WI38 (cell line): ENCODE measurements around the gene TPP1.

Experiments
- H3K4me3 ChIP-seq: 2 replicates; pipeline ENCODE4 v1.5.1; 2011; ENCODE audit warnings: low read depth, mild to moderate bottlenecking, control low read depth, low read length
- CTCF ChIP-seq: IDR thresholded peaks from 2 replicates; pipeline ENCODE4 v1.5.1; 2012; ENCODE audit warnings: low read depth, mild to moderate bottlenecking, control low read depth, low read length

TPP1 gene

GRCh38 chr11:6638429-6638828, 19.2 kb upstream of the TPP1 start:
- no peak for TF ChIP-seq CTCF

DNA sequence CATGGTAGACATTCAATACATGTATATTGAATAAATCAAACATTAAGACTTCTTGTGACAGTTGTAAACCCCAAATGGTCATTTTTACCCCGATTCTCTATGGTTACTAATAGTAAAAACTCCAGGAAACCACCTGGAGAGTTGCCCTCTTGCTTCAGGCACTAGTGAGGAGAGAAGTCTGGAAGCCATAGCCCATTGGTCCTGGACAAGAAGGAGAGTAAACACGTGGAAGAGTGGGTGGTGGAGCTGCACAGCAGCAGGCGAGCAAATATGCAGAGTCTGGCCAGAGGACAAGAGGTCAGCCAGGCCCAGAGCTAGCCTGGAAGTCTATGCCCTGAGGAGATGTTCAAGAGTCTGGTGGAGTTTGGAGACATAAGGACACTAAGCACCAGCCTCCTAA, 18.6 kb upstream of the TPP1 start:
- no peak for TF ChIP-seq CTCF

More at GRCh38 chr11:6638429-6638828, 19.2 kb upstream of the TPP1 start:
- H3K4me3 ChIP-seq = no peak overlapping the region

GRCh38 chr11:6636480-6636879, 17.3 kb upstream of the TPP1 start:
- no peak overlapping the region for H3K4me3 ChIP-seq
- TF ChIP-seq CTCF = no peak

More for the DNA sequence above, 18.6 kb upstream of the TPP1 start:
- H3K4me3 ChIP-seq = no peak overlapping the region

- no peak for TF ChIP-seq CTCF
Measured at GRCh38 chr11:6635082-6635932, 16.1 kb upstream of the TPP1 start.

DNA sequence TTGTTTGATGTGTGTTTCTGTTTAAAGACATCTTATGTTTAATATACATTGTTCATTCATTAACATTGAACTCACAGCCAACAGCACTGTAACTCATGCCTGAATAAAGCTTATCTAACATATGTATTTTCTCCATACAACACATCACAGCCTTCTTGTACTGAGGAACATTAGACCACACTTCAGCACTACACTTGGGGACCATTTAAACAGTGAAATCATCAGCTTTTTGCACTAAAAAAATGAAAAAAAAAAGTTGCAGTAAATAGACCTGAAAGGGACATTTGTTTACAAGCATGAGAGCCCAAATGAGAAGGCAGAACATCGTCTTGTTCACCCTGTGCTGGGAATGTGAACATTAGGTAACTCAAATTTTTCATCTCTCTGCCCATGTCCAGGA, 15.3 kb upstream of the TPP1 start:
- no peak for TF ChIP-seq CTCF
- H3K4me3 ChIP-seq = no peak overlapping the region

More at GRCh38 chr11:6635082-6635932, 16.1 kb upstream of the TPP1 start:
- H3K4me3 ChIP-seq = no peak overlapping the region

- no peak overlapping the region for H3K4me3 ChIP-seq
- no peak for TF ChIP-seq CTCF
Measured at GRCh38 chr11:6633422-6634408, 14.5 kb upstream of the TPP1 start.
